HEK293 (cell line): Measurements from ENCODE around the gene RRAS.

Experiments used
- CTCF ChIA-PET: fragments of 350-600 bp; formaldehyde crosslinking; extraction: SDS; loops from one replicate; lab custom pipeline; 2021; ENCODE audit warnings: antibody characterized with exemption; lab: Yijun Ruan, JAX
- POLR2A ChIA-PET: fragments of 300-600 bp; formaldehyde crosslinking; extraction: SDS; loops from one replicate; lab custom pipeline; 2020; ENCODE audit warnings: antibody characterized with exemption, inconsistent platforms; lab: Yijun Ruan, JAX
- H3K27ac ChIP-seq: fragments of 200-500 bp; sonication (Bioruptor generic); 2 replicates; pipeline ENCODE4 v1.5.1; 2014; ENCODE audit warnings: low read depth, low read length, control low read depth, inconsistent platforms; ENCODE audit errors: extremely low read depth
- H3K36me3 ChIP-seq, 2 experiments: fragments of 200-500 bp in 1 of 2; sonication (Bioruptor generic) in 1 of 2; 1 replicate in 1 of 2; 2 replicates in 1 of 2; pipeline ENCODE4 v1.5.1; 2014 to 2017; ENCODE audit warnings: inconsistent platforms in 2 of 2, low read length in 2 of 2; ENCODE audit not compliant: control insufficient read depth in 2 of 2, insufficient read depth in 1 of 2
- H3K4me1 ChIP-seq: fragments of 200-500 bp; sonication (Bioruptor generic); 2 replicates; pipeline ENCODE4 v1.5.1; 2014; ENCODE audit warnings: mild to moderate bottlenecking, low read length, inconsistent platforms; ENCODE audit not compliant: control insufficient read depth, insufficient read depth
- H3K4me3 ChIP-seq: 2 replicates; pipeline ENCODE4 v1.5.1; 2011; ENCODE audit warnings: low read depth, mild to moderate bottlenecking, control low read depth, low read length, moderate library complexity
- H3K9me3 ChIP-seq: fragments of 200-500 bp; sonication (Bioruptor generic); 2 replicates; pipeline ENCODE4 v1.5.1; 2014; ENCODE audit warnings: low read depth, low read length, inconsistent platforms; ENCODE audit not compliant: control insufficient read depth, insufficient read depth
- AEBP2 ChIP-seq: fragments of 450-650 bp; formaldehyde crosslinking; IDR thresholded peaks from 2 replicates; pipeline ENCODE4 v1.5.1; 2016; ENCODE audit warnings: missing biosample characterization, missing genetic modification characterization, borderline replicate concordance
- ATF2 ChIP-seq: fragments of 450-650 bp; formaldehyde crosslinking; IDR thresholded peaks from 2 replicates; pipeline ENCODE4 v1.5.1; 2016; ENCODE audit warnings: missing biosample characterization, missing genetic modification characterization, low read depth
- CTCF ChIP-seq: fragments of 450-650 bp; formaldehyde crosslinking; IDR thresholded peaks from 2 replicates; pipeline ENCODE4 v1.5.1; 2016; ENCODE audit warnings: missing biosample characterization, missing genetic modification characterization
- GLI4 ChIP-seq: fragments of 450-650 bp; formaldehyde crosslinking; IDR thresholded peaks from 2 replicates; pipeline ENCODE4 v1.5.1; 2016; ENCODE audit warnings: missing biosample characterization, missing genetic modification characterization
- HOXA7 ChIP-seq: sonication (generic); formaldehyde crosslinking; IDR thresholded peaks from 2 replicates; pipeline ENCODE4 v1.8.1; 2022; ENCODE audit warnings: missing genetic modification reagents, borderline replicate concordance
- ZBTB21 ChIP-seq: fragments of 450-650 bp; formaldehyde crosslinking; IDR thresholded peaks from 2 replicates; pipeline ENCODE4 v1.5.1; 2017; ENCODE audit warnings: missing biosample characterization, missing genetic modification characterization
- ZBTB49 ChIP-seq: fragments of 450-650 bp; formaldehyde crosslinking; IDR thresholded peaks from 2 replicates; pipeline ENCODE4 v1.5.1; 2016; ENCODE audit warnings: missing biosample characterization, missing genetic modification characterization, low read depth
- ZBTB8A ChIP-seq: fragments of 450-650 bp; formaldehyde crosslinking; IDR thresholded peaks from 2 replicates; pipeline ENCODE4 v1.5.1; 2016; ENCODE audit warnings: missing biosample characterization, missing genetic modification characterization
- ZEB2 ChIP-seq: fragments of 450-650 bp; formaldehyde crosslinking; IDR thresholded peaks from 2 replicates; pipeline ENCODE4 v1.5.1; 2016; ENCODE audit warnings: missing biosample characterization, missing genetic modification characterization
- ZNF133 ChIP-seq: fragments of 450-650 bp; formaldehyde crosslinking; IDR thresholded peaks from 2 replicates; pipeline ENCODE4 v1.5.1; 2016; ENCODE audit warnings: missing biosample characterization, missing genetic modification characterization
- ZNF239 ChIP-seq: fragments of 450-650 bp; formaldehyde crosslinking; IDR thresholded peaks from 2 replicates; pipeline ENCODE4 v1.5.1; 2016; ENCODE audit warnings: missing biosample characterization, missing genetic modification characterization
- ZNF311 ChIP-seq: fragments of 450-650 bp; formaldehyde crosslinking; IDR thresholded peaks from 2 replicates; pipeline ENCODE4 v1.5.1; 2017; ENCODE audit warnings: missing biosample characterization, missing genetic modification characterization, borderline replicate concordance
- ZNF335 ChIP-seq: fragments of 450-650 bp; formaldehyde crosslinking; conservative IDR thresholded peaks from 2 replicates; pipeline ENCODE4 v1.5.1; 2016; ENCODE audit warnings: missing biosample characterization, missing genetic modification characterization
- ZNF404 ChIP-seq: fragments of 450-650 bp; formaldehyde crosslinking; IDR thresholded peaks from 2 replicates; pipeline ENCODE4 v1.5.1; 2017; ENCODE audit warnings: missing biosample characterization, missing genetic modification characterization
- ZNF48 ChIP-seq: fragments of 450-650 bp; formaldehyde crosslinking; IDR thresholded peaks from 2 replicates; pipeline ENCODE4 v1.5.1; 2016; ENCODE audit warnings: missing biosample characterization, missing genetic modification characterization
- ZNF518A ChIP-seq: fragments of 450-650 bp; formaldehyde crosslinking; conservative IDR thresholded peaks from 2 replicates; pipeline ENCODE4 v1.5.1; 2016; ENCODE audit warnings: low read depth, missing biosample characterization, missing genetic modification characterization
- ZNF529 ChIP-seq: fragments of 450-650 bp; formaldehyde crosslinking; IDR thresholded peaks from 2 replicates; pipeline ENCODE4 v1.5.1; 2017; ENCODE audit warnings: missing genetic modification characterization, missing biosample characterization; ENCODE audit not compliant: insufficient replicate concordance
- ZNF548 ChIP-seq: fragments of 450-650 bp; formaldehyde crosslinking; IDR thresholded peaks from 2 replicates; pipeline ENCODE4 v1.5.1; 2016; ENCODE audit warnings: missing biosample characterization, missing genetic modification characterization
- ZNF596 ChIP-seq: fragments of 450-650 bp; IDR thresholded peaks from 2 replicates; pipeline ENCODE4 v1.5.0; 2018; ENCODE audit warnings: missing biosample characterization, mild to moderate bottlenecking, missing genetic modification characterization, moderate library complexity
- ZNF645 ChIP-seq: fragments of 450-650 bp; formaldehyde crosslinking; IDR thresholded peaks from 2 replicates; pipeline ENCODE4; 2016; ENCODE audit warnings: missing biosample characterization, missing genetic modification characterization
- ZNF843 ChIP-seq: fragments of 450-650 bp; formaldehyde crosslinking; IDR thresholded peaks from 2 replicates; pipeline ENCODE4 v1.5.1; 2016; ENCODE audit warnings: missing biosample characterization, missing genetic modification characterization

The RRAS gene

GRCh38 chr19:49593233-49594113 lies 46.5 kb downstream of the RRAS start:
- Histone ChIP-seq H3K36me3 (peaks cover 26 to 40% of the 10 kb centered on the region in 2 experiments), H3K4me3 (peak overlapping the region; percentile 82), H3K9me3 (no peaks in the 10 kb centered on the region), H3K27ac (peak overlapping the region; percentile 98), H3K4me1 (peaks cover 7% of the 10 kb centered on the region)
- CTCF ChIA-PET = interaction anchor here (0.6 to 1.2 kb wide), 9 partner anchors 21 to 1105 kb away, joined by 3 to 5 read pairs (median 4); no protein-coding TSS in a partner anchor
- POLR2A ChIA-PET = interaction anchor here (0.6 to 7.1 kb wide), 19 partner anchors 11 to 891 kb away, joined by 3 to 124 read pairs (median 5); partner anchors contain the start of genes FUZ, NOSIP, PIH1D1 and PRRG2
- TF ChIP-seq ZNF529 (tag by site-specific recombination) (no peak), ZNF518A (tag by site-specific recombination) (no peak), ZNF843 (tag by site-specific recombination) (no peak; the same call in 1 of the 2 replicates), ZBTB21 (tag by site-specific recombination) (no peak), ATF2 (no peak), AEBP2 (tag by site-specific recombination) (no peak), GLI4 (tag by site-specific recombination) (no peak), ZNF239 (tag by site-specific recombination) (no peak), ZNF48 (tag by site-specific recombination) (no peak), ZNF311 (tag by site-specific recombination) (no peak; the same call in 1 of the 2 replicates), ZNF133 (no peak), ZEB2 (no peak), HOXA7 (CRISPR knock-in tag) (no peak), ZNF596 (no peak), ZBTB49 (no peak), ZNF335 (tag by site-specific recombination) (peak; percentile 39), ZNF548 (tag by site-specific recombination) (no peak), ZNF645 (tag by site-specific recombination) (no peak), ZBTB8A (tag by site-specific recombination) (no peak), CTCF (tag by site-specific recombination) (no peak), ZNF404 (tag by site-specific recombination) (no peak)
